A673 (cell line): ENCODE measurements around the gene BCAT1.

ENCODE experiments used
- CTCF ChIP-seq: fragments of 300-800, 200-600 bp; sonication (generic); conservative IDR thresholded peaks from 2 replicates; pipeline ENCODE4 v1.5.1; 2017; ENCODE audit warnings: low read depth, mild to moderate bottlenecking, antibody characterized with exemption, low read length, moderate library complexity, mixed read lengths
- EZH2 ChIP-seq: fragments of 200-600 bp; sonication (generic); IDR thresholded peaks from 2 replicates; pipeline ENCODE4 v1.6.1; 2017; ENCODE audit warnings: borderline replicate concordance, low read depth, mild to moderate bottlenecking, mixed read lengths, antibody characterized with exemption, low read length; ENCODE audit not compliant: poor library complexity, severe bottlenecking

GRCh38 chr12:24928131-24928530 is 20.8 kb downstream of the BCAT1 start:
- TF ChIP-seq EZH2 (no peak), CTCF (no peak)
